GM20000 (cell line): ENCODE data around the gene PROK1.

Experiments used
- DNase-seq: peaks from one replicate; pipeline ENCODE4 v3.0.0; 2012; ENCODE audit warnings: low spot score
- CTCF ChIP-seq: IDR thresholded peaks from 2 replicates; pipeline ENCODE4 v1.5.1; 2012; ENCODE audit warnings: mild to moderate bottlenecking, control low read depth; ENCODE audit errors: extremely low read depth, missing control alignments

Gene PROK1

GRCh38 chr1:110444561-110444960 is 6.4 kb upstream of the PROK1 start:
- DNase-seq: no peak

GRCh38 chr1:110449661-110450651 is 993 bp upstream of the PROK1 start:
- DNase-seq: no peak
- no peak for TF ChIP-seq CTCF

More at GRCh38 chr1:110444561-110444960, 6.4 kb upstream of the PROK1 start:
- TF ChIP-seq CTCF: no peak

- no peak for TF ChIP-seq CTCF
Measured at GRCh38 chr1:110452330-110452729, 1.4 kb downstream of the PROK1 start.

GRCh38 chr1:110453829-110454228 is 2.9 kb downstream of the PROK1 start:
- no peak for DNase-seq

More at GRCh38 chr1:110452330-110452729, 1.4 kb downstream of the PROK1 start:
- no peak for DNase-seq

GRCh38 chr1:110454328-110454727 is 3.4 kb downstream of the PROK1 start:
- DNase-seq: no peak
- TF ChIP-seq CTCF: no peak

More at GRCh38 chr1:110453829-110454228, 2.9 kb downstream of the PROK1 start:
- TF ChIP-seq CTCF: no peak

- DNase-seq: no peak
- no peak for TF ChIP-seq CTCF
Measured at GRCh38 chr1:110455151-110455550, 4.2 kb downstream of the PROK1 start.

- no peak for TF ChIP-seq CTCF
- no peak for DNase-seq
Measured at GRCh38 chr1:110457206-110457605, 6.3 kb downstream of the PROK1 start.
